ENCODE results near the gene RAB39A. TPM values are rescaled to one million over a fixed set of nuclear protein-coding genes. Genes with fewer than 3 reads are reported as not detected.
"Not testable (repeated sequence)": the region's sequence is repeated elsewhere in the genome, so short reads cannot be mapped to it uniquely, and the experiment has no call there.

Gene RAB39A
- total RNA-seq: 52.2 TPM

GRCh38 chr11:107928046-107928766, at the start of gene RAB39A:
Gene RAB39A (plus strand): TSS chr11:107928448. CDS start chr11:107928569, 121 bp downstream.
- peak; percentile 89 to 95 for DNase-seq (ENCODE audit: low spot score in 2 of 2)
- FAIRE-seq: no peak

GRCh38 chr11:107881471-107881870, 46.8 kb upstream of the RAB39A start:
- FAIRE-seq; DNase-seq (ENCODE audit: low spot score in 2 of 2): not testable (repeated sequence)

- FAIRE-seq: no peak
- DNase-seq (ENCODE audit: low spot score in 2 of 2): no peak
Observed at GRCh38 chr11:107882095-107882820, 46.0 kb upstream of the RAB39A start.

- no peak for FAIRE-seq
- no peak for DNase-seq (ENCODE audit: low spot score in 2 of 2)
Observed at GRCh38 chr11:107898270-107898669, 30.0 kb upstream of the RAB39A start.

GRCh38 chr11:107908211-107908610, 20.0 kb upstream of the RAB39A start:
- FAIRE-seq (no peak), DNase-seq (ENCODE audit: low spot score in 2 of 2) (no peak)

- DNase-seq (ENCODE audit: low spot score in 2 of 2): not testable (repeated sequence)
Observed at GRCh38 chr11:107912415-107912814, 15.8 kb upstream of the RAB39A start.

GRCh38 chr11:107915229-107915628, 13.0 kb upstream of the RAB39A start:
- no peak for DNase-seq (ENCODE audit: low spot score in 2 of 2)
- FAIRE-seq: no peak

More at GRCh38 chr11:107912415-107912814, 15.8 kb upstream of the RAB39A start:
- FAIRE-seq: not testable (repeated sequence)

- no peak for FAIRE-seq
- no peak for DNase-seq (ENCODE audit: low spot score in 2 of 2)
Observed at GRCh38 chr11:107916671-107917241, 11.5 kb upstream of the RAB39A start.

- FAIRE-seq (no peak), DNase-seq (ENCODE audit: low spot score in 2 of 2) (no peak)
Observed at GRCh38 chr11:107921997-107922396, 6.3 kb upstream of the RAB39A start.

- FAIRE-seq; DNase-seq (ENCODE audit: low spot score in 2 of 2): not testable (repeated sequence)
Observed at GRCh38 chr11:107923519-107923918, 4.7 kb upstream of the RAB39A start.

GRCh38 chr11:107924306-107924705, 3.9 kb upstream of the RAB39A start:
- no peak for FAIRE-seq

GRCh38 chr11:107927559-107927958, 689 bp upstream of the RAB39A start:
- no peak for DNase-seq (ENCODE audit: low spot score in 2 of 2)
- no peak for FAIRE-seq

More at GRCh38 chr11:107924306-107924705, 3.9 kb upstream of the RAB39A start:
- DNase-seq (ENCODE audit: low spot score in 2 of 2): no peak

GRCh38 chr11:107928767-107929507, 689 bp downstream of the RAB39A start:
- FAIRE-seq: no peak

GRCh38 chr11:107929611-107930200, 1.5 kb downstream of the RAB39A start:
- DNase-seq (ENCODE audit: low spot score in 2 of 2) (no peak), FAIRE-seq (no peak)

More at GRCh38 chr11:107928767-107929507, 689 bp downstream of the RAB39A start:
- DNase-seq (ENCODE audit: low spot score in 2 of 2): peak in 1 of 2 donors; percentile 50

GRCh38 chr11:107931206-107931605, 3.0 kb downstream of the RAB39A start:
- DNase-seq (ENCODE audit: low spot score in 2 of 2) (no peak), FAIRE-seq (no peak)

GRCh38 chr11:107947904-107948303, 19.7 kb downstream of the RAB39A start:
- FAIRE-seq: no peak

GRCh38 chr11:107948328-107948727, 20.1 kb downstream of the RAB39A start:
- DNase-seq (ENCODE audit: low spot score in 2 of 2); FAIRE-seq: not testable (repeated sequence)

More at GRCh38 chr11:107947904-107948303, 19.7 kb downstream of the RAB39A start:
- no peak for DNase-seq (ENCODE audit: low spot score in 2 of 2)

GRCh38 chr11:107951155-107951554, 22.9 kb downstream of the RAB39A start:
- no peak for DNase-seq (ENCODE audit: low spot score in 2 of 2)
- no peak for FAIRE-seq

GRCh38 chr11:107953446-107953845, 25.2 kb downstream of the RAB39A start:
- DNase-seq (ENCODE audit: low spot score in 2 of 2): no peak
- no peak for FAIRE-seq

- no peak for DNase-seq (ENCODE audit: low spot score in 2 of 2)
- FAIRE-seq: no peak
Observed at GRCh38 chr11:107956543-107956942, 28.3 kb downstream of the RAB39A start.
